H1 (cell line): ENCODE data around the gene VSTM4. TPM values are rescaled to one million over a fixed set of nuclear protein-coding genes. Genes with fewer than 3 reads are reported as not detected.

Source experiments
- CTCF ChIA-PET: fragments of 300-600 bp; sonication (Branson Sonifier 250); formaldehyde crosslinking; loops from one replicate; lab custom pipeline; 2021; ENCODE audit not compliant: partially characterized antibody; lab: Charles Lee
- POLR2A ChIA-PET: fragments of 300-600 bp; sonication (Branson Sonifier 250); formaldehyde crosslinking; loops from one replicate; lab custom pipeline; 2021; ENCODE audit warnings: inconsistent platforms; ENCODE audit not compliant: partially characterized antibody; lab: Charles Lee
- DNase-seq, 2 experiments: peaks; one replicate each; pipeline versions ENCODE4 v3.0.0 to v3.0.0-alpha.2; 2010 to 2022; ENCODE audit warnings: low spot score in 2 of 2, low read depth in 1 of 2, mixed read lengths in 1 of 2
- FAIRE-seq: peaks from 2 replicates; lab custom pipeline; 2011; peaks lifted over from hg19 to GRCh38; lab: Jason Lieb, UNC
- H2AFZ ChIP-seq: 2 replicates; pipeline ENCODE4 v1.8.1; 2012; ENCODE audit warnings: low read length, inconsistent platforms
- H2AK5ac ChIP-seq: 2 replicates; pipeline ENCODE4 v1.6.1; 2013; ENCODE audit warnings: low read depth, low read length
- H2BK120ac ChIP-seq: replicated peaks from 2 replicates; pipeline ENCODE3; 2013; ENCODE audit warnings: low read depth, low read length, inconsistent platforms
- H2BK12ac ChIP-seq: 2 replicates; pipeline ENCODE4 v1.6.1; 2013; ENCODE audit warnings: low read depth, low read length
- H2BK15ac ChIP-seq: 2 replicates; pipeline ENCODE4 v1.6.1; 2013; ENCODE audit warnings: low read length
- H2BK20ac ChIP-seq: 2 replicates; pipeline ENCODE4 v1.6.1; 2013; ENCODE audit warnings: low read length
- H2BK5ac ChIP-seq: 2 replicates; pipeline ENCODE4 v1.6.1; 2013; ENCODE audit warnings: low read depth, low read length
- H3K14ac ChIP-seq: 2 replicates; pipeline ENCODE4 v1.6.1; 2013; ENCODE audit warnings: inconsistent platforms; ENCODE audit not compliant: insufficient read length
- H3K18ac ChIP-seq: 2 replicates; pipeline ENCODE4 v1.6.1; 2013; ENCODE audit warnings: low read length; ENCODE audit errors: extremely low read depth
- H3K23ac ChIP-seq: 2 replicates; pipeline ENCODE4 v1.6.1; 2013; ENCODE audit warnings: inconsistent platforms; ENCODE audit not compliant: insufficient read length
- H3K23me2 ChIP-seq: 2 replicates; pipeline ENCODE4 v1.6.1; 2013; ENCODE audit warnings: low read depth, low read length
- H3K27ac ChIP-seq: 2 replicates; pipeline ENCODE4 v1.6.1; 2011; ENCODE audit warnings: low read depth, low read length, inconsistent platforms
- H3K27me3 ChIP-seq, 4 experiments: replicated peaks in 1 of 4; 1 replicate in 1 of 4; 2 replicates in 3 of 4; pipeline versions ENCODE4 v1.6.1 to v1.8.1; 2011 to 2013; ENCODE audit warnings: low read length in 3 of 4, mild to moderate bottlenecking in 3 of 4, inconsistent platforms in 2 of 4, mixed read lengths in 2 of 4, moderate library complexity in 1 of 4; ENCODE audit not compliant: control insufficient read depth in 3 of 4, insufficient read depth in 3 of 4; ENCODE audit errors: extremely low read depth in 1 of 4
- H3K36me3 ChIP-seq, 4 experiments: 2 replicates each; pipeline versions ENCODE4 v1.6.1 to v1.8.1; 2011 to 2013; ENCODE audit warnings: mild to moderate bottlenecking in 4 of 4, low read length in 3 of 4, moderate library complexity in 2 of 4, control low read depth in 1 of 4, inconsistent platforms in 1 of 4; ENCODE audit not compliant: insufficient read depth in 4 of 4, control insufficient read depth in 2 of 4
- H3K4ac ChIP-seq: replicated peaks from 2 replicates; pipeline ENCODE3; 2013; ENCODE audit warnings: low read length, low read depth, mixed read lengths, inconsistent platforms; ENCODE audit not compliant: insufficient read length
- H3K4me1 ChIP-seq, 4 experiments: replicated peaks in 1 of 4; 1 replicate in 1 of 4; 2 replicates in 3 of 4; pipeline versions ENCODE4 v1.6.1 to v1.8.1; 2011 to 2013; ENCODE audit warnings: low read length in 3 of 4, inconsistent platforms in 2 of 4, mixed read lengths in 1 of 4; ENCODE audit not compliant: insufficient read depth in 4 of 4, control insufficient read depth in 3 of 4
- H3K4me2 ChIP-seq, 2 experiments: 2 replicates each; pipeline versions ENCODE4 v1.6.1 to v1.8.1; 2011 to 2013; ENCODE audit warnings: low read depth in 2 of 2, low read length in 2 of 2, control low read depth in 1 of 2, inconsistent platforms in 1 of 2, mild to moderate bottlenecking in 1 of 2; ENCODE audit not compliant: insufficient read depth in 1 of 2
- H3K4me3 ChIP-seq, 4 experiments: fragments of 200-600, 300-600 bp in 1 of 4; sonication (generic), shearing (Covaris generic), sonication (Bioruptor Twin) in 1 of 4; 2 replicates each; pipeline versions ENCODE4 v1.5.1 to v1.8.1; 2011 to 2016; ENCODE audit warnings: low read length in 4 of 4, low read depth in 3 of 4, control low read depth in 2 of 4, inconsistent platforms in 2 of 4, mild to moderate bottlenecking in 2 of 4, mixed read lengths in 1 of 4, moderate library complexity in 1 of 4; ENCODE audit not compliant: insufficient read depth in 2 of 4; ENCODE audit errors: extremely low read depth in 1 of 4
- H3K56ac ChIP-seq: replicated peaks from 2 replicates; pipeline ENCODE3; 2013; ENCODE audit warnings: low read depth, mild to moderate bottlenecking, mixed read lengths, low read length, inconsistent platforms; ENCODE audit not compliant: insufficient read length
- H3K79me1 ChIP-seq: 2 replicates; pipeline ENCODE4 v1.6.1; 2013; ENCODE audit warnings: low read depth, low read length, control low read depth
- H3K79me2 ChIP-seq, 2 experiments: 2 replicates each; pipeline versions ENCODE4 v1.6.1 to v1.8.1; 2012 to 2013; ENCODE audit warnings: low read length in 2 of 2, mild to moderate bottlenecking in 2 of 2, inconsistent platforms in 1 of 2; ENCODE audit not compliant: insufficient read depth in 2 of 2, control insufficient read depth in 1 of 2
- H3K9ac ChIP-seq, 4 experiments: replicated peaks in 1 of 4; 1 replicate in 1 of 4; 2 replicates in 3 of 4; pipeline versions ENCODE4 v1.6.1 to v1.8.1; 2011 to 2013; ENCODE audit warnings: low read depth in 3 of 4, low read length in 3 of 4, control low read depth in 2 of 4, mild to moderate bottlenecking in 2 of 4, moderate library complexity in 2 of 4, inconsistent platforms in 1 of 4; ENCODE audit errors: extremely low read depth in 1 of 4
- H3K9me3 ChIP-seq, 2 experiments: 2 replicates each; pipeline versions ENCODE4 v1.6.1 to v1.8.1; 2012 to 2013; ENCODE audit warnings: mild to moderate bottlenecking in 2 of 2, moderate library complexity in 2 of 2, control low read depth in 1 of 2, inconsistent platforms in 1 of 2, low read depth in 1 of 2, low read length in 1 of 2, mixed read lengths in 1 of 2; ENCODE audit not compliant: insufficient read depth in 2 of 2
- H4K20me1 ChIP-seq, 2 experiments: replicated peaks in 1 of 2; 2 replicates each; pipeline versions ENCODE3 to v1.8.1; 2011 to 2013; ENCODE audit warnings: inconsistent platforms in 2 of 2, low read length in 2 of 2, mild to moderate bottlenecking in 1 of 2; ENCODE audit not compliant: insufficient read depth in 2 of 2, control insufficient read depth in 1 of 2
- H4K5ac ChIP-seq: 2 replicates; pipeline ENCODE4 v1.6.1; 2013; ENCODE audit warnings: low read length, low read depth, mixed read lengths, inconsistent platforms; ENCODE audit not compliant: insufficient read length
- H4K8ac ChIP-seq: 2 replicates; pipeline ENCODE4 v1.8.0; 2013; ENCODE audit warnings: mild to moderate bottlenecking, moderate library complexity, low read length, inconsistent platforms; ENCODE audit not compliant: insufficient read depth; ENCODE audit errors: extremely low read depth
- H4K91ac ChIP-seq: replicated peaks from 2 replicates; pipeline ENCODE3; 2013; ENCODE audit warnings: low read length, mixed read lengths, inconsistent platforms; ENCODE audit not compliant: insufficient read length
- BCL11A ChIP-seq, 2 experiments: IDR thresholded peaks; one replicate each; pipeline ENCODE4 v1.6.1; 2011; ENCODE audit warnings: low read depth in 2 of 2, low read length in 2 of 2, mild to moderate bottlenecking in 2 of 2
- CBX5 ChIP-seq: fragments of 300-800, 300-1000 bp; sonication (generic); IDR thresholded peaks from 2 replicates; pipeline ENCODE4 v1.7.1; 2016; ENCODE audit warnings: antibody characterized with exemption, low read length, low read depth
- CHD1 ChIP-seq: IDR thresholded peaks from 2 replicates; pipeline ENCODE4 v1.6.1; 2012; ENCODE audit warnings: low read depth, low read length, improper control_type of control experiment
- GTF2F1 ChIP-seq: IDR thresholded peaks from 2 replicates; pipeline ENCODE4 v1.6.1; 2012; ENCODE audit warnings: low read depth, low read length, improper control_type of control experiment, borderline replicate concordance
- PHF8 ChIP-seq: fragments of 200-600 bp; sonication (generic); conservative IDR thresholded peaks from 2 replicates; pipeline ENCODE4 v1.7.1; 2012; ENCODE audit warnings: low read depth, mild to moderate bottlenecking, inconsistent platforms, low read length, moderate library complexity
- SP4 ChIP-seq: IDR thresholded peaks from 2 replicates; pipeline ENCODE4 v1.6.1; 2012; ENCODE audit warnings: low read length, inconsistent platforms
- TAF1 ChIP-seq: IDR thresholded peaks from 2 replicates; pipeline ENCODE4 v1.6.1; 2011; ENCODE audit warnings: mild to moderate bottlenecking, low read depth, low read length
- TAF7 ChIP-seq: optimal IDR thresholded peaks from 2 replicates; pipeline ENCODE3; 2011; ENCODE audit warnings: low read depth, mild to moderate bottlenecking, inconsistent platforms, low read length, moderate library complexity, borderline replicate concordance
- TEAD4 ChIP-seq: IDR thresholded peaks from 2 replicates; pipeline ENCODE4 v1.6.1; 2012; ENCODE audit warnings: low read depth, low read length, inconsistent platforms, mixed read lengths
- WGBS, 2 experiments: shearing (Covaris generic) in 1 of 2; methylation state at CpG; one replicate each; pipeline versions ENCODE4 v1.1.6 to v1.1.7; 2013 to 2015; ENCODE audit warnings: low lambda C conversion rate in 2 of 2, mixed read lengths in 2 of 2, inconsistent platforms in 1 of 2, low coverage in 1 of 2, missing lambda C conversion rate in 1 of 2; ENCODE audit not compliant: insufficient replicate concordance in 2 of 2, insufficient coverage in 1 of 2, insufficient read length in 1 of 2; ENCODE audit errors: extremely low coverage in 1 of 2, missing lambda C conversion rate in 1 of 2; 5-methylcytosine and 5-hydroxymethylcytosine counted together
- polyA plus RNA-seq, 7 experiments: library from polyadenylated mRNA; depleted of rRNA in 3 of 7; stranded (reverse) in 5 of 7; unstranded in 2 of 7; fragments of >200 nt in 5 of 7; fragments of 200-250 nt in 2 of 7; gene quantifications; 1 replicate in 5 of 7; 2 replicates in 1 of 7; 4 replicates in 1 of 7; pipeline versions ENCODE4 v1.2.1 to v1.2.3, GENCODE V29; 2011 to 2013; ENCODE audit warnings: missing spikeins in 2 of 7, mixed read lengths in 2 of 7
- total RNA-seq: library from RNA; stranded (reverse); fragmentation: NEBNext Ultra II Directional; extraction: Animal tissue kit (Norgen Biotek cat#: 25700); gene quantifications from 2 replicates; pipeline ENCODE4 v1.2.1, GENCODE V29; 2021
- TF ChIP-seq, protein P1 (sequence below), 3 experiments: IDR thresholded peaks; 1 replicate in 2 of 3; 2 replicates in 1 of 3; pipeline versions ENCODE4 v1.5.1 to v1.6.1; 2011; ENCODE audit warnings: low read length in 3 of 3, mild to moderate bottlenecking in 3 of 3, inconsistent platforms in 2 of 3, low read depth in 1 of 3, moderate library complexity in 1 of 3; ENCODE audit not compliant: insufficient read depth in 1 of 3; ENCODE audit errors: control extremely low read depth in 1 of 3

The VSTM4 gene
- total and polyA plus RNA-seq, 2 of the 8 experiments (the other 6 are each of a cell fraction or from before 2014, with no cell fraction given), result 0.48 to 0.73 TPM

DNA sequence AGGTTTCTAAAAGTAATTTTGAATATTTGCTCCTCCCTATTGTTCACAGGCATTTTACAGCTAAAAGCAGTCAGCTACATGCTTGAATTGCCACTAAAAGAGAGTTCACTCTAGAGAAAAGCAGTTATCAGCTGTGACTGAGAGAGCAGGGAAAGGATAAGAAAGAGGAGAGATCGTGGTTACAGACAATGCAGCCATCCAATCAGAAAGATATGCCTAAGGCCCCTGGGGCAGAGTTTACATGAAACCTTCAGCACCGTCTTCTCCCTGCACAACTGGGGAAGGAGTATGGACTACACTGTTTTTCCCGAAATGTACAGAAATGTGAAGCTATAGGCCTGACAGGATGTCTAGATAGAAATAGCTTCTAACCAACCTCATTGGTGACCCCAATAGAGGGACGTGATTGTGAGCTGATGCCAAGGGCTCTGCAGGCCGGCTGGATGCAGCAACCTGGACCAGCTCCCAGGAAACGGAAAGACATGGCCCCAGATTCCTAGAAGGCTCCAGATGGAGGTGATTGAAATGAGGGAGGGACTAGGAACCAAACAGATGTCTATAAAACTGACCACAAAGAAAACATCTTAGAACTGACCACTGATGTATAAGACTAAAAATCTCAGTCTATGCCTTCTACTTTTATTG is 3.2 kb upstream of the VSTM4 start:
- H3K14ac ChIP-seq, result no peak overlapping the region
- no peak overlapping the region for H2BK12ac ChIP-seq
- POLR2A ChIA-PET, result no interaction called here
- H3K4me3 ChIP-seq, result no peak overlapping the region
- no peak overlapping the region for H3K23ac ChIP-seq
- H4K8ac ChIP-seq, result no peak overlapping the region
- H3K9ac ChIP-seq, result no peak overlapping the region
- no peaks in the 10 kb centered on the region for H3K4me1 ChIP-seq
- no peak overlapping the region for H3K27ac ChIP-seq
- CTCF ChIA-PET, result interaction anchor here (1.1 kb wide), 1 partner anchor 13 kb away, joined by 3 read pairs; no protein-coding TSS in a partner anchor
- no peaks in the 10 kb centered on the region for H3K79me1 ChIP-seq
- H3K4me2 ChIP-seq, result no peak overlapping the region
- H2BK120ac ChIP-seq, result no peak overlapping the region
- FAIRE-seq (no peak), DNase-seq (no peak)
- H3K18ac ChIP-seq, result no peak overlapping the region
- no peak overlapping the region for H2BK5ac ChIP-seq
- H2BK20ac ChIP-seq, result no peak overlapping the region
- no peak for TF ChIP-seq PHF8
- no peak for TF ChIP-seq TAF1
- no peak for TF ChIP-seq TEAD4
- TF ChIP-seq, protein P1, sequence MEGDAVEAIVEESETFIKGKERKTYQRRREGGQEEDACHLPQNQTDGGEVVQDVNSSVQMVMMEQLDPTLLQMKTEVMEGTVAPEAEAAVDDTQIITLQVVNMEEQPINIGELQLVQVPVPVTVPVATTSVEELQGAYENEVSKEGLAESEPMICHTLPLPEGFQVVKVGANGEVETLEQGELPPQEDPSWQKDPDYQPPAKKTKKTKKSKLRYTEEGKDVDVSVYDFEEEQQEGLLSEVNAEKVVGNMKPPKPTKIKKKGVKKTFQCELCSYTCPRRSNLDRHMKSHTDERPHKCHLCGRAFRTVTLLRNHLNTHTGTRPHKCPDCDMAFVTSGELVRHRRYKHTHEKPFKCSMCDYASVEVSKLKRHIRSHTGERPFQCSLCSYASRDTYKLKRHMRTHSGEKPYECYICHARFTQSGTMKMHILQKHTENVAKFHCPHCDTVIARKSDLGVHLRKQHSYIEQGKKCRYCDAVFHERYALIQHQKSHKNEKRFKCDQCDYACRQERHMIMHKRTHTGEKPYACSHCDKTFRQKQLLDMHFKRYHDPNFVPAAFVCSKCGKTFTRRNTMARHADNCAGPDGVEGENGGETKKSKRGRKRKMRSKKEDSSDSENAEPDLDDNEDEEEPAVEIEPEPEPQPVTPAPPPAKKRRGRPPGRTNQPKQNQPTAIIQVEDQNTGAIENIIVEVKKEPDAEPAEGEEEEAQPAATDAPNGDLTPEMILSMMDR (IDR thresholded peaks at IDR 0.05; ENCODE audit: control extremely low read depth in 1 of 3, insufficient read depth in 1 of 3, low read depth in 1 of 3, low read length in 3 of 3), result no peak
- no peak for TF ChIP-seq SP4
- no peak for TF ChIP-seq CHD1
- TF ChIP-seq TAF7, result no peak
- no peak for TF ChIP-seq CBX5
- TF ChIP-seq GTF2F1, result no peak
- no peak for TF ChIP-seq BCL11A (IDR thresholded peaks at IDR 0.05; ENCODE audit: low read depth in 2 of 2, low read length in 2 of 2)
- no peak overlapping the region for H4K91ac ChIP-seq
- no peak overlapping the region for H2AK5ac ChIP-seq
- no peaks in the 10 kb centered on the region for H4K20me1 ChIP-seq
- no peak overlapping the region for H3K4ac ChIP-seq
- H3K27me3 ChIP-seq, result peaks cover 0 to 13% (median 6%) of the 10 kb centered on the region in 4 experiments; a peak in 5 of 7 replicates
- no peak overlapping the region for H2BK15ac ChIP-seq
- peaks cover 3% of the 10 kb centered on the region; the same call in 1 of the 2 replicates for H3K23me2 ChIP-seq
- H3K56ac ChIP-seq, result no peak overlapping the region
- no peaks in the 10 kb centered on the region for H3K79me2 ChIP-seq
- no peak overlapping the region for H2AFZ ChIP-seq
- no peaks in the 10 kb centered on the region for H3K36me3 ChIP-seq
- 75% methylated on average over 6 of the region's 6 CpGs; no CpG with 5 or more reads in 1 of the 2 experiments for WGBS, 2 experiments
- H3K9me3 ChIP-seq, result peaks cover 0 to 4% of the 10 kb centered on the region in 2 experiments; a peak in 2 of 4 replicates
- no peak overlapping the region for H4K5ac ChIP-seq
